GM18867 (cell line): ENCODE measurements around the gene INO80B.
"Not testable (repeated sequence)": the region's sequence is repeated elsewhere in the genome, so short reads cannot be mapped to it uniquely, and the experiment has no call there.

ENCODE experiments used
- ATAC-seq: cut with Tn5 transposase; IDR thresholded peaks from one replicate; pipeline ENCODE4 v1.9.1; 2021; ENCODE audit warnings: mild to moderate bottlenecking, moderate library complexity; ENCODE audit not compliant: unreplicated experiment

INO80B gene

DNA sequence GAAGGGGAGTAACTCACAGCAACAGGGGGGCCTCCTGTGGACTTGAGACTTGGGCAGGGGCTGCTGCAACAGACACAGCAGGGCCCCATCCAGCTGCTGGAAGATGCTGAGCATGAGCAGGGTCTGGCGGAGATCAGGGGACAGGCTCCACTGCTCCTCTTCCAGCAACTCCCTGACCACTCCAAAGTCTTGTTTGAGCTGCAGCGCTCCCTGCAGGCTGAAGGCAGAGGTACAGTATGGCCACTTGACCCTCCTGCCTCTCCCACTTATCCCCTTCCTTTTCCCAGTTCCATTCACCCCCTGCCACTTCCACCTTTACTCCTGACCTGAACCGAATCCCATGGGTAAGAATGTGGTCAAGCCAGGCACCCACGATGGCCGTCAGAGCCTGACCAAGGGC is 20.0 kb downstream of the INO80B start:
- ATAC-seq, result no peak

DNA sequence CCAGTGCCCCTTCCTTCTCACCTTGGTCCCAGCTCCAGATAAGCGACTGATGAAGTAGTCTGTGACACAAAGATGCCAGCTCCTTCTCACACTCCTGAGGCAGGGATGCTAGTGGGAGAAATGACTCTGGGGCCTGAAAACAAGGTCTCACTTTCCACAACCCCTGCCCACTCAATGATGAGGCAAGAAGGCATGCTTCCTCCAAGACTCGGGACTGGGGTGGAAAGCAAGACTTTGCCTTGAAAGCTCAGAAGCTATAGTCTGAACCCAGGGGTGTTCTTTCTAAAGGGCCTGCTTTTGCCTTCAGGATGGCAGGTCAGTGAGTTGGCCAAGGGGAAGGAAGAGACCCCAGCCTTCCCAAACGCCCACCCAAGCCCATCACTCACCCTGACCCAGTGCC is 26.5 kb downstream of the INO80B start:
- no peak for ATAC-seq

DNA sequence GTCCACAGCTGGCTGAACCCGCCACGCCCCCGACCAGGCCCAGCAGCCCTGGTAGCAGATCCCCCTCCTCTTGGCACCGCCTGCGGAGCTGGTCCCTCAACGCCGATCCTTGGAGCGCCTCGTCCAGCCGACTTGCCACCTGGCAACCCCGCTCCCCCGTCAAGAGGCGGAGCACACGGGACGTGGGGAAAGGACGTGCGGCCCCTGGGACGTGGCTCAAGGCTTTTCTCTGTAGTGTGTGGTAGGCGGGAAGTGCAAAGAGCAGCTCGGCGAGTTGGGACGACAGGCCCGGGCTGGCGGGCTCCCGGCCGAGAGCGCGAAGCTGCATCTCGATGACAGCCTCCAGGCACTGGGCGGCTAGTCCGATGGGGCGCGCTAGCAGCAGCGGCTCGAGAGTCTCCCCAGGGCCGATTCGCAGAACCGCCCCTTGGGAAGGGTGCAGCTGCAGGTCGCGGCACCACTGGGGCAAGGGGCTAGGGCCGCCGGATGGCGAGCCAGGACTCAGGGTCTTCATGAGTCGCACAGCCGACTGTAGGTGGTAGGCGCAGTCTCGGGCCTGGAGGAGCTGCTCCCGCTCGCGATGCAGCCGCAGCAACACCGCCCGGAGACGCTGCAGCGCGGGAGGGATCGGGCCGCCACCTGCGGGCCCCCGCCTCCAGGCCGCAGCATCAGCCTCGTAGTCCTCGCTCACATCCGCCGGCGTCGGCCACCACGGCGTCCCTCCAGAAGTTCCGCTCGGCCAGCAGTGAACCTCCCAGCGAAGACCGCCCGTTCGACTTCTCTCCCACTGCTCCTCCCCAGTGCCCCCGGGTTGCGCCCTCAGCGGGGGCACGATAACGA is 27.3 kb downstream of the INO80B start:
- ATAC-seq, result peak; percentile 44

DNA sequence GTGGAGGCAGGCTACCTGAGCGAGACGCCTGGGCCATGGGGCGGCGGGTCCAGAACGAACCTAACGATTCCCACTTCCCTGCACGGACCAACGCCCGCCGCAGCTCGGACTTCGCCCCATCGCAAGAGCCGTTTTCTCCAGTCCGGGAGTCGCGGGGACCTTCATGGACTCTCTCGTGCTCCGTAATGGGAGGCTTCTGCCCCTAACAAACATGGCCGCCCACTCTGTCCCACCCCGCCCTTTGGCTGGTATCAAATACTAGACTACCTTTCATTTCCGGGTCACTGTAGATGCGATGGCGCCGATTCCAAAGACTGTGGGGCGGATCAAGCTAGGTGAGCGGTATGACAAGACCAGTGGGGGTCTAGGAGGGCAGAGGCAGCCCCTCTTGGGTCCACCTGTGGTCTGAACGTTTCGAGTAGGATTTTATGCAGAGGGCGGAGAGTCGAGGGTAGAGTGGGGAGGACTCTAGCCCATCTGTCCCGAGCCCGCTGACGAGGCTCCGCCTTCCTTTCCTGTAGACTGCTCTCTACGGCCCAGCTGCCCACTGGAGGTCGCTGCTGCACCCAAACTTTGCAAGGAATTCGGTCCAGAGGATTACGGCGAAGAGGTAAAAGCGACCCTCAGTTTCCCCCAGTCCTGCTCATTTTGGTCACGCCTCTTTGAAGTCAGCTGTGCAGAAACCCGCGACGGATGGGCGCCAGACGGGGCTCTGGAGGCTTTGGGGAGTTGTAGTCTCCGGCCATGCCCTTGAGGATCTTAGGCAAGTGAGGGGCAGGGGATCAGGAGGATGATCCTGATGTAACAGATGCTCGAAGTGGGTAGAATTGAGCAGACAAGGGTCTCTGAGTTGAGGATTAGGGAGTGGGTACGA is 28.2 kb downstream of the INO80B start, which contains the start of the genes CCDC142 and TTC31:
Gene CCDC142, minus strand, starts transcription at position 198 of the 874 bp plus-strand sequence. Its CDS starts 161 bp downstream, at position 37.
Gene TTC31, plus strand, starts transcription at position 281 of the 874 bp plus-strand sequence. Its CDS starts 15 bp downstream, at position 296.
- peak; percentile 90 for ATAC-seq

DNA sequence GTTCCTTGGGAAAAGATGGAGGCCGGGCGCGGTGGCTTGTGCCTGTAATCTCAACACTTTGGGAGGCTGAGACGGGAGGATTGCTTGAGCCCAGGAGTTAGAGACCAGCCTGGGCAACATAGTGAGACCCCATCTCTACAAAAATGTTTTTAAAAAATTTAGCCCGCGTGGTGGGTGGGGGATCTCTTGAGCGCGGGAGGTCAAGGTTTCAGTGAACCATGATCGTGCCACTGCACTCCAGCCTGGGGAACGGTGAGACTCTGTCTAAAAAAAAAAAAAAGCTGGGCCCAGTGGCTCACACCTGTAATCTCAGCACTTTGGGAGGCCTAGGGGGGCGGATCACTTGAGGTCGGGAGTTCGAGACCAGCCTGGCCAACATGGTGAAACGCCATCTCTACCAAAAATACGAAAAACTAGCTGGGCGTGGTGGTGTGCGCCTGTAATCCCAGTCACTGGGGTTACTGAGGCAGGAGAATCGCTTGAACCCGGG is 28.8 kb downstream of the INO80B start:
- not testable (repeated sequence) for ATAC-seq

DNA sequence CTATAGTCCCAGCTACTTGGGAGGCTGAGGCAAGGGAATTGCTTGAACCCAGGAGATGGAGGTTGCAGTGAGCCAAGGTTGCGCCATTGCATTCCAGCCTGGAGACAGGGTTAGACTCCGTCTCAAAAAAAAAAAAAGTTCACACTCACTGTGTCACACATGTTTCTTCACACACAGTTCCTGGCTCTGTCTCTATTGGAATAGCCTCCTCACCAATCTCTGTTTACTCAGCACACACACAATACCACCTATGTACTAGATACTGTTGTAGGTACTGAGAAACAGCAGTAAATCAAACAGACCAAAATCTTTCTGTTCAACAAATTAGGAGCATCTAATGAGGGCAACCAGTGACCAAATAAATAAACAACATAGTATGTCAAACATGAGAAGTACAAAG is 31.3 kb downstream of the INO80B start:
- ATAC-seq, result no peak

DNA sequence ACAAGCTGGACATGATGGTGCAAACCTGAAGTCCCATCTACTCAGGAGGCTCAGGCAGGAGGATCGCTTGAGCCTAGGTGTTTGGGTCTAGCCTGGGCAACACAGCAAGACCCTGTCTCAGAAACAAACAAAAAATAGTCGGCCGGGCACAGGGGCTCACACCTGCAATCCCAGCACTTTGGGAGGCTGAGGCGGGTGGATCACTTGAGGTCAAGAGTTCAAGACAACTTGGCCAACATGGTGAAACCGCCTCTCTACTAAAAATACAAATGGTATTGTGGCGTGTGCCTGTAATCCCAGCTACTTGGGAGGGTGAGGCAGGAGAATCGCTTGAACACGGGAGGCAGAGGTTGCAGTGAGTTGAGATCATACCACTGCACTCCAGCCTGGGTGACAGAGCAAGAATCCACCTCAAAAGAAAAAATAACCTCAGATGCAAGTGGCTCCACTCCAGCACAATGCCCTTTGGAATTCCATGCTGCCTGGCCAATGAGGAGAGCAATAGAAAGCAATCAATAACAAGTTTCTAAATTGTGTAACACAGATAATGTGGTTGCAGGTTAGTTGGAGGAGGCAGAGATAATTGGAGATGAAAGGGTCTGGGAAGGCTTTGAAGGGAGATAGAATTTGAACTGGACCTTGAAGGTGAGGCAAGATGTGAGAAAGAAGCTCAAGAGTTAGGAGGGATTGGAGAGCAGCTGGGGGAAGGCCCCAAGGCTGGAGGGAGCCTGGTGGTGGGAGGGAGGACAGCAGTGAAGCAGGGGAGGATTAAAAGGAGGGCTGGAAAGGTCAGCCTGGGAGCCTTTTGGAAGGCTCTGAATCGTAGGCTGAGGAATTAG is 34.0 kb downstream of the INO80B start:
- ATAC-seq, result no peak

DNA sequence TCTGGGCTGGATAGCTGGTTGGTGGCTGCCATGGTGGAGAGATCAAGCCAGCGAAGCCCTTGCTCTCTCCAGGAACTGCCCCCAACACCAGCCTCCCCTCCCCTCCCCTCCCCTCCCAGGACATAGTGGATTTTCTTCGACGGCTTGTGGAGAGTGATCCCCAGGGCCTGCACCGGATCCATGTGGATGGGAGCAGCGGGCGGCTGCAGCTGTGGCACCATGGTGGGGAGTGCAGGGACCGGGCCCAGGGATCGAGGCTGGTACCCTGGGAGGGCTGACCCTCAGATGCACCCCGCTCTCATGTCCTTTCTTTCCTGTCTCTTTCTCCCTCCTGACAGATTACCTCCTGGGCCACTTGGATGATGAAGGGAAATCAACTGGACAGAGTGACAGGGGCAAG is 35.0 kb downstream of the INO80B start:
- no peak for ATAC-seq

DNA sequence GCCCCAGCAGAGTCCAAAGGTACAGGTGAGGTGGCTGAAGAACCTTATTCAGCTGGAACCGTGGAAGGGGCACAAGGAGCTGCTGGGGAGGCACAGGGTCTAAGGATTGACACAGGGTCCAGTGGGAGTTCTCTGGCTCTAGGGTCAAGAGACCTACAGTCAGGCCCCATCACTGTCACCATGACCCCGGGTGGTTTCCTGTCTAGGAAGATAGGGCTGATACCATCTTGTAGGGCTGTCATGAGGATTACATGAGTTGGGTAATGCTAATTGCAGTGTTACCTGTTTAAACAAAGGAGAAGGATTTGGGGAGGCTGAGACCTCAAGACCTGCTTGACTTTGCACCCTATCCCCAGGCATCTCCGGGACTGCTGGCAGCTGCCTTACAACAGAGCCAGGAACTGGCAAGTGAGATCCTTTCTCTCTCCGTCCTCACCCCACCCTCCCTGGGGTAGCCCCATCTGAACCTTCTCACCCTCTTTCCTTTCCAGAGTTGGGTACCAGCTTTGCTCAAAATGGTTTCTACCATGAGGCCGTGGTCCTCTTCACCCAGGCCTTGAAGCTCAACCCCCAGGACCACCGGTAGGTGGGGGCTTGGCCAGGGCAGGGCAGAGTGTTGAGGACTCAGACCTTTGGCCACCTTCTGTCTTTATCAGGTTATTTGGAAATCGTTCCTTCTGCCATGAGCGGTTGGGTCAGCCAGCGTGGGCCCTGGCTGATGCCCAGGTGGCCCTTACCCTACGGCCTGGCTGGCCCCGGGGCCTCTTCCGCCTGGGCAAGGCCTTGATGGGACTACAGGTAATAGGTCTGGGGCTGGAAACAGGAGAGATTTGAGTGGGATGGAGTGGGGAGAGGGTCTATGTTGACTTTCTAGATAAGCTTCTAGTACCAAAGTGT is 37.0 kb downstream of the INO80B start:
- ATAC-seq, result no peak

DNA sequence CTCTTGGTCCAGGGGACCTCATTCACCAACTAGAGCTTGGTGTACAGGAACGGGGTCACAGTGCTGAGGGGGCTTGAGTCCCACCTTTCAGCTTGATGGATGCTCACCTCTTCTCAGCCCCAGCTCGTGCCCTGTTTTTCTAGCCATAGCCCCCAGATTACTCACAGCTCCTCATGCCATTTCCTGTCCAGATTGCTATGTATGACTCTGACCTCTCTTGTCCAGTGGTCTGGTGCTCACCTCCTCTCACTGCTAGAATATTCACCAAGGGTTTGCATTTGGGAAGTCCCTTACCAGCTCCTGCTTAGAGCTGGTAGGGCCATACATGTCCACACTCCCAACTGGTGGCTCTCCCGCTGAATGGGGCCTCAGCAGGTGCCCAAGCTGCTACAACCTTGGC is 38.7 kb downstream of the INO80B start:
- ATAC-seq, result no peak

DNA sequence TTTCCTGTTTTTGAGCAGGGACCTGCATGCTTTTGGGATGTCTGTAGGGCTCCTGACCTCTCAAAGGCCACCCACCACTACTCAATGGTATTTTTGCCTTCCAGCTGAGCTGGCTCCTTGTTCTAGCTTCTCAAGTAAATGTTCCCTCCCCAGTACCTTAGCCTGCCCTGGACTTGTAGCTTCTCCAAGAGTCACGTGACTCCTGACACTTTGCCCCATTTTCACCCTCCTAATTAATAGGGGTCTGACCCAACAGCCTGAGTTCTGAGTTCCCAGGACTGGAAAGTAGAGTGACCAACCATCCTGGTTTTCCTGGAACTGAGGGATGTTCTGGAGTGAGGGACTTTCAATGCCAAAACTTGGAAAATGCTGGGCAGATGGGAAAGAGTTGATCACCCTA is 40.6 kb downstream of the INO80B start:
- no peak for ATAC-seq

DNA sequence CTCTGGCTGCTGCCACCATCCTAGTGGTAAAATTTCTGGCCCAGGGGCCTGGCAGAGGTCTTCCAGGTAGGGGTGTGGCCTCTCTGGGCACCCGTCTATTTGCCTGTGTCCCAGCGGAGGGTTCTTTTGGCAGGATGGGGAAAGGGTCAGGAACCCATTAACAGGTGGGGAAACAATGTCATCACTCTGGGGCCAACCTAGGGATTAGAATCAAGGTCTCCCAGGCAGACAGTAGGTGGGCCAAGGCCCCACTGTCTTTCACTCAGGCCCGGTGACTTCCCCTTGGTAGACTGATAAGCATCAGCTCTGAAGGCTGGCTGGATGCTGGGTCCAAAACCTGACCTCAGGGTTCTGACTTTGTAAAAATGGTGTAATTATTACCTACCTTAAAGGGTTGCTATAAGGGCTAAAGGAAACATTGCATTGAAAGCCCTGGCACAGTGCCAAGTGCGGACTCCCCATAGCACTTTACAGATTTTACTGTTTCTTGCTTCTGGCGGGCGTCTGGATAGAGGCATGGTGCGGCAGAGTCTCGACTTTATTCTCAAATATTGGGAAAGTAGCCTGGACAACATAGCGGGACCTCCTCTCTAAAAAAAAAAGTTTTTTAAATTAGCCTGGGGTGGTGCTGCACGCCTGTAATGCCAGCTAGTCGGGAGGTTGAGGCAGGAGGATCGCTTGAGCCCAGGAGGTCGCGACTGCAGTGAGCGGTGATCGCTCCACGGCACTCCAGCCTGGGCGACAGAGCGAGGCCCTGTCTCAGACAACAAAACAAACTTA is 42.3 kb downstream of the INO80B start:
- no peak for ATAC-seq

DNA sequence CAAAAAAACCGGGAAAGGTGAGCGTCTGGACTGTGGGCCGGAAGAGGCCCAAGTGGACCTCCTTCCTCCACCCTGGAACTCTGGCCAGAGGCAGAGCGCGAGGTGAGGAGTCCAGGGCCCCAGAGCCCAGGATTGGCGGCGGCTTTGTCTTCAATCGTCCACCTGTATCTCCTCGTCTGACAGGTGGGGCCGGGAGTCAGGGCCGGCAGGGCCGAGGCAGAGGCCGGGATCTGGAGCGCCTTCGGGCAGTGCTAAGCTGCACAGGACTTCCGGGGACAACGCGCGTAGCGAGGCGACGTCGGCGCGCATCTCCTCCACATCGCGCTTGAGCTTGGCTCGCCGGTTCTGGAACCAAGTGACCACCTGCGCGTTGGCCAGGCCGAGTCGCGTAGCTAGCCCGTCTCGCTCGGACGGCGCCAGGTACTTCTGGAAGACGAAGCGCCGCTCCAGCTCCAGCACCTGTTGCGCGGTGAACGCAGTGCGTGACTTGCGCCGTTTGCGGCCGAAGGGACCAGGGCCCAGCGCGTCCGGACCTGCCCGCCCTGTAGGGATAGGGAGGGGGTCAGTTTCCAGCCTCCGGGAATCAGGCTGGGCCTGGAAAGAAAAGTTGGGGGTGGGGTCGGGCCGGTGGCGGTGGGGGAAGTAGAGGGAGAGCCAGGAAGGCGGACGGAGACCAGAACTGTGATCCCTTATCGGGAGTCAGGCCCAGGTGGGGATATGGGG is 43.1 kb downstream of the INO80B start:
- ATAC-seq, result no peak

DNA sequence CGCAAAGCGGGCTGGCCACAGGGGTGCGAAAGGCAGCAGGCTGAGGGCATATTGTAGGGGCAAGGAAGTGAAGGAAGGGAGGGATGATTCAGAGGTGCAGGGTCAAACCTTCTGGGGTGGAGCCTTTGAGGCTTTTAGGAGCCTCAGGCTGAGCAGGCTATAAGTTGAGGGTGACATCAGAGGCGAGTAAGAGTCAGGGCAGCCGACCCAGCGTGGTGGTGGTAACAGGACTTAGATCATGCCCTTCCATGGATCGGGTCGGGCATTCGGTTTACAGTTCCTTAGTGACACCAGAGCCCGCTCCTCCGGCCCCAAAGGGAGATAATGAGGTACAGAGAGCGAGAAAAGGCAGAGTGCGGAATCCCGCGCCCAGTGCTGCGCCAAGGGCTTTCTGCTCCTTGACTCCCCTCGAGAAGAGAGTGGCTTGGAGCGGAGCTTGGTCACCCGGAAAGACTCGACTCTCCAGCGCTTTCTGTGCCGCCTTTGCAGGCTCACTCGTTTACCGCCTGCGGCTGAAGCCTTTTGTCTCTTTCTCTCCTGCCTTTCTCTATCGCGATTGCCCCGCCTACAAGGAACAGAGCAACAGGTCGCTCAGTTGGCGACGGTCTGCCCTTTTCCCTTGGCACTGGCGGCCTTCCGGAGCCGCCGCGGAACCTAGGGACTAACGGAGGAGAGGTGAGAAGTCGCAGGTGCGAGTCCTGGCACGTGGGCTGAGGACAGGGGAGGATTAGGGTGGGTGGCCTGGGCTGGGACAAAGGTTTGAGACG is 43.8 kb downstream of the INO80B start:
- no peak for ATAC-seq

DNA sequence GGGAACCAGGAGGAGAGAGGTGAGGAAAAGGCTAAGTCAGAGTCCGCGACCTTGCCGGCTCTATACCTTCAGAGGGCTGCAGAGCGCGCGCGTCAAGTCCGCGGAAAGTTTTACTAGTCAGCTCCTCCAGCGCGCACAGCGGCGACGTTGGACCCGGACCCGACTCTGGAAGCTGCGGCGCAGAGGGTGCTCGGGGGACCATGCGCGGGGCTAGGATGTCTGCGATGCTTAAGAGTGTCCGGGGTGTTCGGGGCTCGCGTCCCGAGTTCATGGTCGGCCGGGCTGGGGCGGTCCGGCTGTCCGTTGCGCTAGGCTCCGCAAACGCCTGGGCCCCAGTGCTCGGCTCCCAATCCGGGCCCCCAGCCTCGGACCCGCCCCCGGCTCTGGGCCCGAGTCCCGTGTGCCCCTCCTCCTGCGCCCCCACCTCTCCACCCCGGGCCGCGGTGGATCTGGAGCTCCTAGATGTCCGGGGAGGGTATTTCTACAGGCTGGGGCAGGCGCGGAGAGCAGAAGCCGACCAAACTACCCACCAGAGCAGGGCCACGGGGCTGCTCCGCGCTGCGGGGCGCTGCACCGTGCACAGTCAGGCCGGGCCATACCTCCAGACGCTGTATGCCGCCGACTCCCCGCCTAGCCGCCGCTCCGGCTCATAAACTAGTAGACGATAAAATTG is 44.5 kb downstream of the INO80B start, which contains the start of gene LBX2:
Gene LBX2, minus strand, starts transcription at position 337 of the 673 bp plus-strand sequence. Its CDS starts 66 bp downstream, at position 271.
- no peak for ATAC-seq

DNA sequence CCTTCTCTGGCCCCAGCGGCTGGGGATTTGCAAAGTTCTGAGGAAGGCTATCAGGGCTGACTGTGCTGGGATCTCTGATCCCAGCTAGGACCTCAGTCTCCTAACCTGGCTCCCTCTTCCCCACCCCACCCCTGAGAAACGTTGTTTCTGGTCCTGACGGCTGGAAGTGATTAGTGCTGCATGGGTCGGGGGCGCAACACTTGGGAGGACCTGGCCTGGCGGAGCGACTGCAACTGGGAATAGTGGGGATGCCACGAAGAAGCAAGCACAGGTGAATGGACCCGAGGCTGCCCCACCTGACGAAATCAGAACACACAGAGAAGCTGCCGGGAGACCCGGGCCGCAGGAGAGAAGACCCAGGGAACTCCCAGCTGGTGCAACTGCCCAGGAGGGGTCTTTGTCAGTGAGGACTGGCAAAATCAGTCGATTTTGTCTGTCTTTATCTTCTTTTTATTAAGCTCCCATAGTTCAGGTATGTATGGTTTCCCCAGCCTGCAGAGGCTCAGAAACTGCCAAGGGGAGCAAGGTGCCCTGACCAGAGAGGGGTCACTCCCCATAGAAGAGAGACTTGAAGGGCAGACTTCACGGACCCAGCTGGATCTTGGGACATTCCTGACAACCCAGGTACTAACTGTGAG is 45.2 kb downstream of the INO80B start:
- ATAC-seq, result no peak
